ENCODE results near the gene VIL1.

DNA sequence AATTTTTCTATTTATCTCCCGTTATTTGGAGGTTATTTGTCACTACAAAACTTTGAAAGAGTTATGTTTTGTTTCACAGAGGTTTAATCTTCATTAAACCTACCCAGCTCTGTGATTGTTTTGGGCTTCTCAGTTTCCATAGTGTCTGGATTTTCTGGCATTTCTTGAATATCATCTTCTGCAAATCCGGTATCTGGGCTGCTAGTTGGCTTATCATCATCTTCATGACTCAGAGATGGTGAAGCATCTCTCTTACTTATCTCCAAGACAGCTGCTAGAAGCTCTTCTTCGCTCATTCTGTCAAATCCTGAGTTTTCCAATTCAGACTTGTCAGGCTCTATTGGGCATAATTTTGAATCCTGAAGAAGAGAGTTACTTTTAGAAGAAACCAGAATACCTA is 55.6 kb downstream of the VIL1 start:
- TF ChIP-seq, protein P1, sequence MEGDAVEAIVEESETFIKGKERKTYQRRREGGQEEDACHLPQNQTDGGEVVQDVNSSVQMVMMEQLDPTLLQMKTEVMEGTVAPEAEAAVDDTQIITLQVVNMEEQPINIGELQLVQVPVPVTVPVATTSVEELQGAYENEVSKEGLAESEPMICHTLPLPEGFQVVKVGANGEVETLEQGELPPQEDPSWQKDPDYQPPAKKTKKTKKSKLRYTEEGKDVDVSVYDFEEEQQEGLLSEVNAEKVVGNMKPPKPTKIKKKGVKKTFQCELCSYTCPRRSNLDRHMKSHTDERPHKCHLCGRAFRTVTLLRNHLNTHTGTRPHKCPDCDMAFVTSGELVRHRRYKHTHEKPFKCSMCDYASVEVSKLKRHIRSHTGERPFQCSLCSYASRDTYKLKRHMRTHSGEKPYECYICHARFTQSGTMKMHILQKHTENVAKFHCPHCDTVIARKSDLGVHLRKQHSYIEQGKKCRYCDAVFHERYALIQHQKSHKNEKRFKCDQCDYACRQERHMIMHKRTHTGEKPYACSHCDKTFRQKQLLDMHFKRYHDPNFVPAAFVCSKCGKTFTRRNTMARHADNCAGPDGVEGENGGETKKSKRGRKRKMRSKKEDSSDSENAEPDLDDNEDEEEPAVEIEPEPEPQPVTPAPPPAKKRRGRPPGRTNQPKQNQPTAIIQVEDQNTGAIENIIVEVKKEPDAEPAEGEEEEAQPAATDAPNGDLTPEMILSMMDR (IDR thresholded peaks at IDR 0.05) = no peak
- no peak for TF ChIP-seq POLR2A (IDR thresholded peaks at IDR 0.05)
- TF ChIP-seq EP300 (IDR thresholded peaks at IDR 0.05) = no peak

Measured in tibial nerve (tissue), 4 donors.